C4-2B (cell line): ENCODE results near the gene DENND1A.

Experiments used
- ZFX ChIP-seq: fragments of 450-650 bp; IDR thresholded peaks from 2 replicates; pipeline ENCODE4 v1.6.1; 2017
- TF ChIP-seq, protein P1 (sequence below): fragments of 450-650 bp; conservative IDR thresholded peaks from 2 replicates; pipeline ENCODE4 v1.5.1; 2017; ENCODE audit warnings: mild to moderate bottlenecking

DNA sequence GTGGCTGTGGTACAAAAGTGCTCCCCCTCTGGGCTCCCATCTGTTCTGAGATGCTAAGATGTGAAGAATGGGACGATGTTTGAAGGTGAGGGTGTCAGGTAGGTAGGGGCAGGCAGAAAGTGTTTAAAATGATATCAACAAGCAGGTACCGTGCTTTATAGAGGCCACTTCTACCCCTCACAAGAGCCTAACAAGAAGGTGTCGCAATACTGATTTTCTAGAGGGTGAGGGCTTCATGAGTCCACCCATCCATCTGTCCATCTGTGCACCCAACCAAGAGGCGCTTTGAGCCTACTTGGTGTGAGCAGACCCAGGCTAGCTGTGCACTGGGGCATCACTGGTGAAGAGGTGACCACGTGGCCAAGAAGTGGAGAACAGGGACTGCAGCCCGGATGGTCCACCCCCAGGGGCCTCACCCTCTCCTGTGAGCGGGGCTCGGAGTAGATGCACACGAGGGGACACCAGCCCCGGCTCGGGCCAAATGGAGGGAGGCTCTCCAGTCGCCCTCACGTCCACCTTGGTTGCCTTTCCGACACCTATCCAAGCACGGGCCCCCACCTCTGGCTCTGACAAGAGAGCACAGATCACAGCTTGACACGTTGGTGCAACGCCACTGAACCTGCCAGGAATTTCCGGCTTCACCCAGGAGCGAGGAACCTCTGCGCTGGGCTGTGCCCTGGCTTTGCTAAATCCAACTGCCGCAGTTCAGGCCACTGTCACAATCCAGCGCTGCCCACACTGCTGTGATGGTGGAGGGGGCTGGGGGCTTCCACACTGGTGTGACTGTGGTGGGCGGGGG lies 539.4 kb downstream of the DENND1A start:
- TF ChIP-seq, protein P1, sequence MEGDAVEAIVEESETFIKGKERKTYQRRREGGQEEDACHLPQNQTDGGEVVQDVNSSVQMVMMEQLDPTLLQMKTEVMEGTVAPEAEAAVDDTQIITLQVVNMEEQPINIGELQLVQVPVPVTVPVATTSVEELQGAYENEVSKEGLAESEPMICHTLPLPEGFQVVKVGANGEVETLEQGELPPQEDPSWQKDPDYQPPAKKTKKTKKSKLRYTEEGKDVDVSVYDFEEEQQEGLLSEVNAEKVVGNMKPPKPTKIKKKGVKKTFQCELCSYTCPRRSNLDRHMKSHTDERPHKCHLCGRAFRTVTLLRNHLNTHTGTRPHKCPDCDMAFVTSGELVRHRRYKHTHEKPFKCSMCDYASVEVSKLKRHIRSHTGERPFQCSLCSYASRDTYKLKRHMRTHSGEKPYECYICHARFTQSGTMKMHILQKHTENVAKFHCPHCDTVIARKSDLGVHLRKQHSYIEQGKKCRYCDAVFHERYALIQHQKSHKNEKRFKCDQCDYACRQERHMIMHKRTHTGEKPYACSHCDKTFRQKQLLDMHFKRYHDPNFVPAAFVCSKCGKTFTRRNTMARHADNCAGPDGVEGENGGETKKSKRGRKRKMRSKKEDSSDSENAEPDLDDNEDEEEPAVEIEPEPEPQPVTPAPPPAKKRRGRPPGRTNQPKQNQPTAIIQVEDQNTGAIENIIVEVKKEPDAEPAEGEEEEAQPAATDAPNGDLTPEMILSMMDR = no peak
- TF ChIP-seq ZFX = no peak
